ENCODE results near the gene FANCC. TPM values are rescaled to one million over a fixed set of nuclear protein-coding genes. Genes with fewer than 3 reads are reported as not detected.

The FANCC gene
- total RNA-seq, 2 donors from 2014 or later = 10.5 to 23.6 TPM

DNA sequence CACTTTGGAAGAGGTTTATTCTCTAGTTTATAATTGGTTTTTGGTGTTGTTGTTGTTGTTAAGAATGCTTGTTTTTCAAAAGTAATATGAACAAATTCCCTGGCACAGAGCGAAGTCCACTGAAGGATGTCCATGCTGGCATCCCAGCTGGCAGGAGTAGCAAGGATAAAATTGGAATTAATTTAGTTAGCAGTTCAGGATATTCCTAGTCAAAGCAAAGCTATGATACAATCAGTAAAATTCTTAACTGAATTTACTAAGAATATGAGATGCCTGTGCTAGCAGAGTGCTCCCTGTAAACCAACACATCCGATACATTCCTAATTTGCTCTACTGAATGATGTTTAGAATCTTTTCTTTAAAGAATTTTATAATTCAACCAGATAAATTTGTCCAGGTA is 161.4 kb downstream of the FANCC start:
- Histone ChIP-seq H3K27me3 (no peaks in the 10 kb centered on the region), H3K4me3 (no peak overlapping the region), H3K4me1 (no peaks in the 10 kb centered on the region), H3K27ac (no peak overlapping the region), H3K36me3 (no peaks in the 10 kb centered on the region), H3K9ac (ENCODE audit: low read depth in 2 of 2, low read length in 2 of 2) (no peak overlapping the region), H3K9me3 (no peaks in the 10 kb centered on the region)
- intact Hi-C loops (cut with DNase I) = no loop called here
- TF ChIP-seq, protein P1, sequence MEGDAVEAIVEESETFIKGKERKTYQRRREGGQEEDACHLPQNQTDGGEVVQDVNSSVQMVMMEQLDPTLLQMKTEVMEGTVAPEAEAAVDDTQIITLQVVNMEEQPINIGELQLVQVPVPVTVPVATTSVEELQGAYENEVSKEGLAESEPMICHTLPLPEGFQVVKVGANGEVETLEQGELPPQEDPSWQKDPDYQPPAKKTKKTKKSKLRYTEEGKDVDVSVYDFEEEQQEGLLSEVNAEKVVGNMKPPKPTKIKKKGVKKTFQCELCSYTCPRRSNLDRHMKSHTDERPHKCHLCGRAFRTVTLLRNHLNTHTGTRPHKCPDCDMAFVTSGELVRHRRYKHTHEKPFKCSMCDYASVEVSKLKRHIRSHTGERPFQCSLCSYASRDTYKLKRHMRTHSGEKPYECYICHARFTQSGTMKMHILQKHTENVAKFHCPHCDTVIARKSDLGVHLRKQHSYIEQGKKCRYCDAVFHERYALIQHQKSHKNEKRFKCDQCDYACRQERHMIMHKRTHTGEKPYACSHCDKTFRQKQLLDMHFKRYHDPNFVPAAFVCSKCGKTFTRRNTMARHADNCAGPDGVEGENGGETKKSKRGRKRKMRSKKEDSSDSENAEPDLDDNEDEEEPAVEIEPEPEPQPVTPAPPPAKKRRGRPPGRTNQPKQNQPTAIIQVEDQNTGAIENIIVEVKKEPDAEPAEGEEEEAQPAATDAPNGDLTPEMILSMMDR (IDR thresholded peaks at IDR 0.05) = no peak
- DNase-seq = no peak

DNA sequence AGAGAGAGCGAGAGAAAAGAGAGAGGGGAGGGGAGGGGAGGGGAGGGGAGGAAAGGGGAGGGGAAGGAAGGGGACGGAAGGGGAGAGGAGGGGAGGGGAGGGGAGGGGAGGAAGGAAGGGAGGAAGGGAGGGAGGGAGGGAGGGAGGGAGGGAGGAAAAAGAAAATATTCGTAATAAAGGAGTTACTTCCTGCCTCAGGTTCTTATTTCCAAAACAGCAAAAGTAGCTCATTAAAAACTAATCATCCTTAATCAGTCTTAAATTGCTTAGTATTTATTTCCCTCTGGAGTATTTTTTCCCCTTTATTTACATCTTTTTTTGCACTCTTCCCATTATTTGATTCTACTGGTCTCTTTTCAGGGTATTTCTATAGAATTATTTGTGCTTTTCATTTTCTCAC is 162.3 kb downstream of the FANCC start:
- H3K4me3 ChIP-seq = no peak overlapping the region
- no peak overlapping the region for H3K9ac ChIP-seq (ENCODE audit: low read depth in 2 of 2, low read length in 2 of 2)
- intact Hi-C loops (cut with DNase I) = no loop called here
- no peaks in the 10 kb centered on the region for H3K4me1 ChIP-seq
- DNase-seq = no peak
- H3K27me3 ChIP-seq = no peaks in the 10 kb centered on the region
- TF ChIP-seq, protein P1 (IDR thresholded peaks at IDR 0.05) = no peak
- no peaks in the 10 kb centered on the region for H3K36me3 ChIP-seq
- no peaks in the 10 kb centered on the region for H3K9me3 ChIP-seq
- no peak overlapping the region for H3K27ac ChIP-seq

DNA sequence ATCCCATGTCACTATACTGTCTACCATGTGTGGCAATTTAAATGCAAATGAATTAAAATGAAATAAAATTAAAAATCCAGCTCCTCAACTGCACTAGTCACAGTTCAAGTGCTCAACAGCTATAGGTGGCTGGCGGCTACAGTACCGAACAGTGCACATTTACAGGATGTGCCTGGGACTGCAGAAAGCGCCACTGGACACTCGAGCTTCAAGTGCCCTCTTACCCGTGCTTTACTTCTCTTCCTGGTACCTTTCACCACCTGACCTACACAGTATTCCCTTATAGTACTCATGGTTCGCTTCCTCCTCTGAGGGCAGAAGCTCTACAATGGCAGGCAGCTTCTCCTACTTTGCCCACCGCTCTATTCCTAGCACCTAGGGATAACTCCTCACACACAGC is 166.6 kb downstream of the FANCC start:
- TF ChIP-seq, protein P1 (IDR thresholded peaks at IDR 0.05) = no peak
- H3K4me3 ChIP-seq = no peak overlapping the region
- intact Hi-C loops (cut with DNase I) = no loop called here
- no peak for DNase-seq
- H3K36me3 ChIP-seq = no peaks in the 10 kb centered on the region
- H3K9me3 ChIP-seq = no peaks in the 10 kb centered on the region
- H3K9ac ChIP-seq (ENCODE audit: low read depth in 2 of 2, low read length in 2 of 2) = no peak overlapping the region
- H3K27ac ChIP-seq = no peak overlapping the region
- H3K4me1 ChIP-seq = no peaks in the 10 kb centered on the region
- H3K27me3 ChIP-seq = no peaks in the 10 kb centered on the region

DNA sequence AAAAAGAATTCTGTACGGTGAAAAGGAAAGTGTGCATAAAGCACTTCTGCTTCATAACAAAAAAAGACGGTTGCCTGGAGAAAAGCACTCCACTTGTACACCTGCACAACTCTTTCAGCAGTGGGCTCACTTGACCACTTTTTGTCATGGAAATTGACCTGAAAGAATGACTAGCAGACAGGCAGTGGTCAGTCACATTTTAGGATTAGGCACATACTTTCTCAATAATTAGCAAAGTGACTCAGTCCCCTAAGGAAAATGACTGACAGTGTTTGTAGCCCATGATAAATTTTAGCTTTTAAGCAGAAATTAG is 169.3 kb downstream of the FANCC start:
- Histone ChIP-seq H3K9me3 (no peaks in the 10 kb centered on the region), H3K27me3 (no peaks in the 10 kb centered on the region), H3K9ac (ENCODE audit: low read depth in 2 of 2, low read length in 2 of 2) (no peak overlapping the region), H3K4me1 (no peaks in the 10 kb centered on the region), H3K27ac (no peak overlapping the region), H3K4me3 (no peak overlapping the region), H3K36me3 (no peaks in the 10 kb centered on the region)
- TF ChIP-seq, protein P1 (IDR thresholded peaks at IDR 0.05) = no peak
- intact Hi-C loops (cut with DNase I) = no loop called here
- DNase-seq = no peak

DNA sequence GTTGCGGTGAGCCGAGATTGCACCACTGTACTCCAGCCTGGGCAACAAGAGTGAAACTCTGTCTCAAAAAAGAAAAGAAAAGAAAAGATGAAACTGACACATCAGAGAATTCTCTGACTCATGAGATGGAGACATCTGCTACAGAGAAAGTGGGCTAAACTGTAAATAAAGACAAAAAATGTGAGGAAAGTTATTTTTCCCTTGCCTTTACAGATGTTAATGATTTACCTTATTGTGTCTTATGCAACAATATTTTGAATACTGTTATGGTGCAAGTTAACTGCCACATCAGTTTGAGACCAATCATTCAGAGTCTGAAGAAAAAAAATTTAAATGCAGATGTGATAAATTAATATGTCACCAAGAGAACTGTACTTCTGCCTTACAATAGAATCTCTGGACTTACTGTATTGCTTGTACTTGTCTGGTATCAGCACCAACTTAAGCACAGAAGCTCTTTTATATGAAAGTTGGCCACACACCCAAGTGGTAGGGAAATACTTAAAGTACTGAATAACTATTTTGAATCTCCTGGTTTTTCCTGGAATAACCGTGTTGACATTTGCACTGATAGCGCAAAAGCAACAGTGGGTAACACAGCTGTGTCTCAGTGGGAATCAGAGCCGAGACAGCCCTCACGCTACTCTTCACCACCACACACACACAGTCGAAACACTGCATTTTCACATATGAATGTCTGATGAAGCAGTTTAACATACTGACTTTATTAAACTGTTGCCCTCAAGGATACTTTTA is 169.9 kb downstream of the FANCC start:
- no peak overlapping the region for H3K27ac ChIP-seq
- H3K9me3 ChIP-seq = no peaks in the 10 kb centered on the region
- intact Hi-C loops (cut with DNase I) = no loop called here
- H3K36me3 ChIP-seq = no peaks in the 10 kb centered on the region
- no peaks in the 10 kb centered on the region for H3K27me3 ChIP-seq
- H3K9ac ChIP-seq (ENCODE audit: low read depth in 2 of 2, low read length in 2 of 2) = no peak overlapping the region
- no peak for DNase-seq
- H3K4me3 ChIP-seq = no peak overlapping the region
- TF ChIP-seq, protein P1 (IDR thresholded peaks at IDR 0.05) = no peak
- H3K4me1 ChIP-seq = no peaks in the 10 kb centered on the region
